ENCODE data around the gene TNS3.

- TF ChIP-seq CTCF (IDR thresholded peaks at IDR 0.05; ENCODE audit: insufficient read depth, low read depth, low read length) (no peak), EZH2 (IDR thresholded peaks at IDR 0.05; ENCODE audit: insufficient read depth, low read length) (no peak)
These were observed 212.2 kb downstream of the TNS3 start for GRCh38 chr7:47369736-47370135.
